ES-I3 (cell line): ENCODE measurements around the gene WFDC1.

Experiments used
- H3K36me3 ChIP-seq: 2 replicates; pipeline ENCODE4 v1.6.1; 2013; ENCODE audit warnings: mild to moderate bottlenecking, low read length, control low read depth, moderate library complexity; ENCODE audit not compliant: insufficient read depth
- H3K4me1 ChIP-seq: 2 replicates; pipeline ENCODE4 v1.6.1; 2013; ENCODE audit warnings: mild to moderate bottlenecking, control low read depth, low read length; ENCODE audit not compliant: insufficient read depth
- H3K9ac ChIP-seq: 2 replicates; pipeline ENCODE4 v1.6.1; 2013; ENCODE audit warnings: low read depth, mild to moderate bottlenecking, low read length, moderate library complexity
- H3K9me3 ChIP-seq: 2 replicates; pipeline ENCODE4 v1.6.1; 2013; ENCODE audit warnings: mild to moderate bottlenecking, low read length, moderate library complexity; ENCODE audit not compliant: control insufficient read depth, insufficient read depth

WFDC1 gene

DNA sequence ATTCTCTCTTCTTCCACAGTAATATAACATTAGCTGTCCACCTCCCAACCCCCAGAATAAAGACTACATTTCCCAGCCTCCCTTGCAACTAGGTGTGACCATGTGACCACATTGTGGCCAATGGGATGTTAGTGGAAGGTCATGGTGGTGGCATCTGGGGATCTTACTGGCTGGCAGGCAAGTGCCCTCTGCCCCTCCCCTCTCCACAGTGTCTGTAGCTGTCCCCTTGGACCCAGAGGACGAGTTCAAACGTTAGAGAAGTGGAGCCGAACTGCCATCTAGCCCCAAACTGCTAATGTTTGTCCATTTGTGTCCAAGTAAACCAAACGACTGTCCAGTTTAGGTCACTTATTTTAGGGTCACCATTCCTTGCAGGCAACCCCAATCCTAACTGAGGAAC is 28.2 kb upstream of the WFDC1 start:
- no peak overlapping the region for H3K9ac ChIP-seq
- H3K4me1 ChIP-seq: no peaks in the 10 kb centered on the region; the same call in 1 of the 2 replicates
- no peaks in the 10 kb centered on the region for H3K9me3 ChIP-seq
- no peaks in the 10 kb centered on the region for H3K36me3 ChIP-seq

DNA sequence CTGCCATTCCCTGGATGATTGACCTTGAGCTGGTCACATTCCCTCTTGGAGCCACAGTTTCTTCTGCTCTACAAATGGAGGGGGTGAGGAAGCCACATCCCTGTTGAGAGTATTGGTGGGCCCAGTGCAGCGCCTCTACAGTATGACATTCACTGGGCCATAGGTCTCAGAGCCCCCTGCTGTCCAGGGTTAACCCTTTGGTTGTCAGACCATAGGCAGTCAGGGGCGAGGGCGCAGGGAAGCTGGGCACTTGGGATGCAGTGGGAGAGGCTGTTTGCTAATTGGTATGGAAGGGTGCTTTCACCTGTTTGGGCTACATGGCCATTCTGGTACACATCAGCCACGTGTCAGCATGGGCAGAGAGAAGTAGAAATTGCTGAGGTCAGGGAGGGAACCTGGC is 27.3 kb upstream of the WFDC1 start:
- Histone ChIP-seq H3K36me3 (no peaks in the 10 kb centered on the region), H3K9me3 (no peaks in the 10 kb centered on the region), H3K4me1 (no peaks in the 10 kb centered on the region; the same call in 1 of the 2 replicates), H3K9ac (no peak overlapping the region)

DNA sequence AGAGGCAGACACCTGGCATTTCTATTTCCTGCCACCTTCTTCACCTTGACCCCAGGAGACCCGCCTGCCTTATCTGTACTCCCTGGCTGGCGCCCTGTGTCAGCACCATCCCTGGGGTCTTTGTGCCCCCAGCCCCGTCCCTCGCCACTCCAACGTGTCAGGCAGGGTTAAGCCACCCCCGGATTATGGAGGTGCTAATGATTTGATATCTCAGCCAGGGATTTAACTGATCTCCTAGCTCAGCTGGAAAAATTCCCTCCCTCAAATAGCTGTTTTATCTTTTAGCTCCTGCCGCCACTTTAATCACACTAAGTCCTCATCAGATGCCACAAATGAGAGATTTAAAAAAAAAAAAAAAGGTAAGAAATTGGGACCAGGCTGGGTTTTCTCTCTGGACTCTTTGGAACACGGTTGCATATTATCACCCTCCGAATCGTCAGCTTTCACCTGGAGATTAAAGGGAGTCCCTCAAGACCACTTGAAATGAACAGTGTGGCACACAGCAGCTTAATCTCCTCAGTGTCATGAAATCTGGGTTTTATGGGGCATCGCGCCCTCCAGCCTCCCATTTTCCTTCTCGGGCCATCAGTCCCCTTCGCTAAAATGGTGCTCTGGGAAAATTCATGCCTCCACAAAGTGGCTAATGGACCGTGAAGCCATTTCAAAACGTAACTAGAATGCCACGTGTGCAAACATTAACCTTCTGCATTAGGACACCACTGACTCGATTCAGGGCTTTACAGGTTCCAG is 26.2 kb upstream of the WFDC1 start:
- Histone ChIP-seq H3K9me3 (no peaks in the 10 kb centered on the region), H3K9ac (no peak overlapping the region), H3K4me1 (no peaks in the 10 kb centered on the region; the same call in 1 of the 2 replicates), H3K36me3 (no peaks in the 10 kb centered on the region)

DNA sequence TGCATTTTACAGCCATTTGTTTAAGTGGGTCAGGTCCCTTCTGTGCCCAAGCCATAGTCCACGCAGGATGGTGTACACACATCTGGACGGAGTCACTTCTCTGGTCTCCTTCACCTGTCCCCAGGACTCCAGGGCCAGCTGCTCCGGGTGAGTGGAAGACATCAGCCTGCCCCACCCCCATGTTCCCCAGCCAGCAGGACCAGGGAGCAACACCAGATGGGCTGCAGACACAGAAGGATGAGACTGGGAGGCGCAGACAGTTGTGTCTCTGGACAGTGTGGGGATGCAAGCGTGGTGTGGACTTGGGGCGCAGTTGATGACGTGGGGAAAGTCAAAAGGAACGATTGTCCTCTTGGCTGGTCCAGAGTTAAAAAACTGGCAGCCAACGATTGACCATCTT is 24.6 kb upstream of the WFDC1 start:
- Histone ChIP-seq H3K36me3 (no peaks in the 10 kb centered on the region), H3K4me1 (no peaks in the 10 kb centered on the region; the same call in 1 of the 2 replicates), H3K9me3 (no peaks in the 10 kb centered on the region), H3K9ac (no peak overlapping the region)

DNA sequence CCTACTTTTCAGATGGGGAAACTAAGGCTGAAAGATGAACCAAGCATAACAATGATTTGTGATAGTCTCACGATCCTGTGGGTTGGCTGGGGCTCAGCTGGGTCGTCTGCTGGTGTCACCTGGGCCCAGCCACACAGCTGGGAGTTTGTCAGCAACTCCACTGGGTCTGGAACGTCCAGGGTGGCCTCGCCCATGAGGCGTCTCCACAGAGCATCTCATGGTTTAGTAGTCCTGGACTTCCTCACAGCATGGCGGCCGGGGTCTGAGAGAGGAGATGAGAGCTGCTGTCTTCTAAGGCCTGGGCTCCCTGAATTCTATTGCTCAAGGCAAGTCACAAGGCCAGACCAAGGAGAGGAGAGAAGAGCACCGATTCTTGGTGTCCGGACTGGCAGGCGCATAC is 24.1 kb upstream of the WFDC1 start:
- Histone ChIP-seq H3K4me1 (no peaks in the 10 kb centered on the region; the same call in 1 of the 2 replicates), H3K9ac (no peak overlapping the region), H3K36me3 (no peaks in the 10 kb centered on the region), H3K9me3 (no peaks in the 10 kb centered on the region)

DNA sequence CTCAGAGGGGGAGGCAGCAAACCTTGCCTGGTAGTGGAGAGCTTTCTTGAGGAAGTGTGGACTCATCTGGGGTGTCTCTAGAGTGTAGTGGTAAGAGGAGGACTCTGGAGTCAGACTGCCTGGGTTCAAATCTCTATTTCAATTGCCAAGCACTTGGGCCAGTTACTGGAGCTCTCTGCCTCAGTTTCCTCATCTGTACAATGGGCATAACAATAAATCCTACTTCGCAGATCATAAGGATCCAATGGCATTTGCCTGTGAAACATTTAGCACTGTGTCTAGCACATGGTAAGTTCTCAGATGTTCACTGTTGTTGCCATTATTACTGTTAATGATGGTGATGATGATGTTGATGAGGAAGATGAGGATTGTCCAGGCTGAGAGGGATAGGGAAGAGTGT is 23.6 kb upstream of the WFDC1 start:
- no peaks in the 10 kb centered on the region for H3K36me3 ChIP-seq
- no peak overlapping the region for H3K9ac ChIP-seq
- no peaks in the 10 kb centered on the region for H3K9me3 ChIP-seq
- H3K4me1 ChIP-seq: no peaks in the 10 kb centered on the region; the same call in 1 of the 2 replicates

DNA sequence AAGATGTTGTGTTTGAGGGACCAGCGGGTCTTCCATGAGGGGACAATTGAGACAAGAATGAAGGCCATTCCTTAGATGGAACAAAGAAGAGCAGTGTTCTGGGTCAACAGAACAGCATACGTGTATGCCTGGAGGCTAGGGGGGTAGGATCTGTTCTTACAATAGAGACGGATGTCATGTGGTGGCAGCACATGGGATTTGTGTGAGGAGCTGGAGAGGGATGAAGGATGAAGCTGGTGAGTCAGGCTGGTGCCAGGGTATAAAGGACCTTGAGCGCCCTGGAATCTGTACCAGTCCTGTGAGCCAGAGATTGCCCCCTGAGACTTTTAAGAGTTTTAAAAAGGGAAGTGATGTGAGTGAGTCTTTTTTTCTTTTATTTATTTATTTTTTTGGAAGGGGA is 22.8 kb upstream of the WFDC1 start:
- no peaks in the 10 kb centered on the region for H3K9me3 ChIP-seq
- H3K4me1 ChIP-seq: no peaks in the 10 kb centered on the region; the same call in 1 of the 2 replicates
- H3K36me3 ChIP-seq: no peaks in the 10 kb centered on the region
- H3K9ac ChIP-seq: no peak overlapping the region

DNA sequence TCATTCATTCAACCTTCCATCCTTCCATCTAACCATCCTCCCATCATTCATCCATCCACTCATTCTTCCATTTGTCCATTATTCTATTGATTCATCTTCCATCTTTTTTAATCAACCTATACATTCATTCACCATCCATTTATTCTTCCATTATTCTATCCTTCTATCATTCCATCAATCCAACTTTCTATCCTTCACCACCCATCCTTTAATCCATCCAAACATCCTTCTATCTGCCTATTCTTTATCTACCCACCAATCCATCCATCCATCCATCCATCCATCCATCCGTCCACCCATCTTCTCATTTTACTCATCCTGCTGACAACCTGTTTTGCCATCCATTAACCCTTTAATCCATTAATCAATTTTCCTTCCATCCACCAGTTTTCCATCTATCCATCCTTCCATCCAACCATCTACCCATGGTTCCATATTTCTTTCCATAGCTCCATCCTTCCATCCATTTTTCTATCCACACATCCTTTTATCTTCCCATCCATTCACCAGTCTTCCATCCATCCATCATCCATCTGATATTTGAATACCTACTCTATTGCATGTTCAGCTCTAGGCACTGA is 21.8 kb upstream of the WFDC1 start:
- H3K36me3 ChIP-seq: no peaks in the 10 kb centered on the region
- H3K4me1 ChIP-seq: no peaks in the 10 kb centered on the region; the same call in 1 of the 2 replicates
- H3K9me3 ChIP-seq: no peaks in the 10 kb centered on the region
- no peak overlapping the region for H3K9ac ChIP-seq

DNA sequence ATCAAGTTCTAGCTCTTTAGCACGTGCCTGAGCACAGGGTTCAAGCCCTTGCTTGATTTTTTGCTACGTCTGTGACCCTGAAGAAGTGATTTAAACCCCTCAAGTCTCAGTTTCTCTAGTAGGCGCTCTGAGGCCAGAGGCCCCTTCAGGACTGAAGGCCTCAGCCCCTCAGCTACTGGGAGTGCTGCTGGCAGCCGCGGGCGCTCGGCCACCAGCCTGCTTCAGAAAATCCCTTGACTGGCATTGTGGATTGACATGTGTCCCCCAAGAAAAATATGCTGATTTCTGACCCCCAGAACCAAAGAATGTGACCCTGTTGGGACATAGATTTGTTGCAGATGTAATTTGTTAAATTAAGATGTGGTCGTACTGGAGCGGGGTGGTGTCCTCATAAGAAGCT is 20.2 kb upstream of the WFDC1 start:
- 0 out of 2 replicates have a peak, but pooled peaks cover 7% of the 10 kb centered on the region for H3K4me1 ChIP-seq
- no peak overlapping the region for H3K9ac ChIP-seq
- no peaks in the 10 kb centered on the region for H3K36me3 ChIP-seq
- no peaks in the 10 kb centered on the region for H3K9me3 ChIP-seq

DNA sequence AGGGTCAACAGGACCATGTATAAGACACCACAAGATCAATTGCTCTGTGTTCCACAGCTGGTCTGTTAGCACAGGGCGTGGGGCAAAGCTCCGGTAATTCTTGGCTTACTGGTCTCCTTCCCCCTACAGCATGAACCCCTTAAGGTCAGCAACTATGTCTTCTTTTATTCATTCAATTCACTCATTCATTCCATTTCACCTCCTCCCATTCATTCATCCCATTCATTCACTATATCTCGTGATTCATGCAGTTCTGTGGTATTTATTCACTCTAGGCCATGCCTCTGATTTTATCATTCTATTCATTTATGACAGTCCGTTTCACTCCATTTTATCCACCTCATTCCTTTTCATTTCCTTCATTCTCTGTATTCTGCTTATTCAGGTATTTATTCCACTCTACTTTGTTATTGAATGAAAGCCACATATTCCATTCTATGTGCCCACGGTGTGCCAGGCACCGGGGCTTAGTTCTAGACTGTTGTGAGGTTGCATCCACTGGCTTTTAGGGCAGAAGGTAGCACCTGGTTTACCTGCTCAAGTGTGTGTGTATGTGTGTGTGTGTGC is 19.0 kb upstream of the WFDC1 start:
- Histone ChIP-seq H3K9ac (no peak overlapping the region), H3K4me1 (0 out of 2 replicates have a peak, but pooled peaks cover 7% of the 10 kb centered on the region), H3K36me3 (no peaks in the 10 kb centered on the region), H3K9me3 (no peaks in the 10 kb centered on the region)

DNA sequence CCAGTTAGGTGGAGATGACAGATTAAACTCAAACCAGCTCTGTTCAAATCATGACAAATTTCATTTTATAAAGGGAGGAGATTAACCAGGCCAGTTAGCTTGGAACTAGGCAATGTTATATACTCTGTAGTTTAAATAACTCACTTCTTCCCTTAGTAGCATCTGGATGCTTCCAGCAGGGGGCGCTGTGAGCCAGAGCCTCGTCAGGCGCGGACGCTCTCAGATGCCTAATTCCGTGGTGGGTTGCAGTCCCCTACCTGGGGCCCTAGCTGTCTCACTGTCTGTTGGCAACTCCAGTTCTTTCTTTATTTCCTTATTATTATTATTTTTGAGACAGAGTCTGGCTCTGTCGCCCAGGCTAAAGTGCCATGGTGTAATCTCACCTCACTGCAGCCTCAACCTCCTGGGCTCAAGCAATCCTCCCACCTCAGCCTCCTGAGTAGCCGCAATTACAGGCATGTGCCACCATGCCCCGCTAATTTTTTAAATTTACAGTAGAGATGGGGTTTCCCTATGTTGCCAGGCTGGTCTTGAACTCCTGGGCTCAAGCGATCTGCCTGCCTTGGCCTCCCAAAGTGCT is 17.3 kb upstream of the WFDC1 start:
- H3K9ac ChIP-seq: no peak overlapping the region
- H3K4me1 ChIP-seq: 0 out of 2 replicates have a peak, but pooled peaks cover 7% of the 10 kb centered on the region
- no peaks in the 10 kb centered on the region for H3K36me3 ChIP-seq
- H3K9me3 ChIP-seq: no peaks in the 10 kb centered on the region

DNA sequence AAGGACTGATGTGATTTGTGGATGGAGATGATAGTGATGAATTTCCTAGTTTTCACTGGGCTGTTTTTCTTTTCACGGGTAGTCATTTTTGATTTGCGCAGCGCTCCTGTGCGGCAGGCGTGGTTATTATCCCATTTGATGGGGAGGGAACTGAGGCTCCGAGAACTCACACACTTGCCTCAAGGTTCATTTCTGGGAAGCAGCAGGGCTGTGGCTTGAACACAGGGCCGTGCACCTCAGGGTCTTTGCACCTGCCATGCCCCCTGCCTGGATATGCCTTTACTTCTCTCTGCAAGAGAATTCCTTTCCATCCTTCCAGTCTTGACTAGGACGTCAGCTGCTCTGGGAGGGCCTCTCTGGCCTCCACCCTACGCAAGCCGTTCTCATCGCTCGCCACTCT is 16.3 kb upstream of the WFDC1 start:
- Histone ChIP-seq H3K9ac (no peak overlapping the region), H3K36me3 (no peaks in the 10 kb centered on the region), H3K4me1 (peaks cover 7% of the 10 kb centered on the region; the same call in 1 of the 2 replicates), H3K9me3 (no peaks in the 10 kb centered on the region)

DNA sequence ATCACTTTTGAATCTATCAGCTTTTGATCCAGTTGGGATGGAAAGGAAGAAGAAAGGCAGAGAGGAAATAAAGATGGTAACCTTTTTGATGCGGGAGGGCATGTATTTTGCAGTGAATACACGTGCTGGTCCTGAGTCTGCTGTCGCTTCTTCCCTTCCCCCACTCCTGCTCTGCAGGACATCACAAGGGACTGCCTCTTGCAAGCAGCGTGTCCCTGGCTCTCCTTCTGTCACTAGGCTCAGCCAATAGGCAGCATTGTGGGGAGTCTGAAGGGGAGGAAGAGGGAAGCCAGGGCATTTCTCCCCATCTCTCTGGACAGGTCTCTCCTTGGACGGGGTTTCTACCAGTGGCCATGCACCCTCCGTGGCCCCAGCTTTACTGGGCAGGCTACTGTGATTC is 15.7 kb upstream of the WFDC1 start:
- Histone ChIP-seq H3K9ac (no peak overlapping the region), H3K9me3 (no peaks in the 10 kb centered on the region), H3K36me3 (no peaks in the 10 kb centered on the region), H3K4me1 (peaks cover 12% of the 10 kb centered on the region; the same call in 1 of the 2 replicates)

DNA sequence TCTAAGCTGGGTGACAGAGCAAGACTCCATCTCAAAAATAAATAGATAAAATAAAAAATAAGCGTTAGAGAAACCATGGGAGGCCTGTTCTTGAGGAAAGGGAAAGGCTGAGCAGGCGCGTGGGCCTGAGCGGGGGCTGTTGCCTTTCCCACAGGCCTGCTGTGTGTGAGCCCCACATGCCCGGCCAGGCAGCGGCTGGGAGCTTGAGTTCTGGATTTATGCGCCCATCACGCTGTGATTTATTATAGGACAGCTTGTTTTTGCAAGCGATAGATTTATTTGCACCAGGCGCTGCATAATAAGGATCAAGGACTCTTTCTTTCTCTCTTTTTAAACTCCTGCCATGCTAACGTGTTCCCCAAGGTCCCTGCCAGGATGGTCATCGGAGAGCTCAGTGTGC is 14.8 kb upstream of the WFDC1 start:
- no peaks in the 10 kb centered on the region for H3K9me3 ChIP-seq
- no peak overlapping the region for H3K9ac ChIP-seq
- peaks cover 15% of the 10 kb centered on the region; the same call in 1 of the 2 replicates for H3K4me1 ChIP-seq
- H3K36me3 ChIP-seq: no peaks in the 10 kb centered on the region
